GM12878 (cell line): ENCODE data around the gene INO80.

Source experiments
- ETV6 ChIP-seq, 2 experiments: fragments of 450-650 bp in 1 of 2; IDR thresholded peaks in 1 of 2; conservative IDR thresholded peaks in 1 of 2; 2 replicates each; pipeline ENCODE4 v1.6.1; 2014; ENCODE audit warnings: antibody characterized with exemption in 1 of 2, borderline replicate concordance in 1 of 2, low read depth in 1 of 2, mild to moderate bottlenecking in 1 of 2, moderate library complexity in 1 of 2
- EZH2 ChIP-seq: IDR thresholded peaks from 2 replicates; pipeline ENCODE4 v1.6.1; 2012; ENCODE audit warnings: low read depth, mild to moderate bottlenecking, control low read depth, inconsistent platforms, low read length, borderline replicate concordance; ENCODE audit not compliant: control insufficient read depth
- MTA3 ChIP-seq: IDR thresholded peaks from 2 replicates; pipeline ENCODE4 v1.6.1; 2012; ENCODE audit warnings: low read length, inconsistent platforms, borderline replicate concordance
- POLR2A ChIP-seq: IDR thresholded peaks from 2 replicates; pipeline ENCODE4 v1.6.1; 2011; ENCODE audit warnings: low read depth, mild to moderate bottlenecking, low read length
- POLR2AphosphoS5 ChIP-seq: IDR thresholded peaks from 2 replicates; pipeline ENCODE4 v1.6.1; 2011; ENCODE audit warnings: mild to moderate bottlenecking, low read length, inconsistent platforms
- STAT3 ChIP-seq: IDR thresholded peaks from 2 replicates; pipeline ENCODE4 v1.6.1; 2011; ENCODE audit warnings: low read depth, low read length, improper control_type of control experiment
- TF ChIP-seq, protein P1 (sequence below), 3 experiments: IDR thresholded peaks in 2 of 3; conservative IDR thresholded peaks in 1 of 3; 2 replicates each; pipeline ENCODE4 v1.5.1; 2011; ENCODE audit warnings: low read depth in 3 of 3, low read length in 3 of 3, mild to moderate bottlenecking in 3 of 3, control low read depth in 2 of 3, moderate library complexity in 2 of 3, inconsistent platforms in 1 of 3, mixed read lengths in 1 of 3; ENCODE audit not compliant: control insufficient read depth in 2 of 3, insufficient read depth in 1 of 3; ENCODE audit errors: extremely low read depth in 1 of 3
- TF ChIP-seq, protein P2 (sequence below): IDR thresholded peaks from 2 replicates; pipeline ENCODE4 v1.6.1; 2012; ENCODE audit warnings: low read depth, low read length, improper control_type of control experiment

DNA sequence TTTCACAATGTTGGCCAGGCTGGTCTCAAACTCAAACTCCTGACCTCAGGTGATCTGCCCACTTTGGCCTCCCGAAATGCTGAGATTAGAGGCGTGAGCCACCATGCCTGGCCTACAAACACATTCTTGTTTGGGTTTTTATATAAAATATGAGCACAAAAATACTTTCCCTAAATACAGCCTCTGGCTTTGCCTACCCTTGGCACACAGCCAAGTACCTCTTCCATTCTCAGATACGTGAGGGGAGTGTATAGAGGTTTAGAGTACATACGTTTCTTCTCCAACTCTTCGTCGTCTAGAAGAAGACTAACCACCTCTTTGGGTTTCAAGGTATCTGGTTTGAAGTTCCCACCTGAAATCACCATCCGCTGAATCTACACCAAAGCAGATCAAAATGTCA is 129.3 kb downstream of the INO80 start:
- TF ChIP-seq MTA3 (no peak), STAT3 (no peak), ETV6 (conservative IDR thresholded peaks at IDR 0.05 in 1 of 2, IDR thresholded peaks at IDR 0.05 in 1 of 2; ENCODE audit: borderline replicate concordance in 1 of 2, low read depth in 1 of 2) (no peak), EZH2 (no peak), POLR2A (no peak), POLR2AphosphoS5 (no peak)
- TF ChIP-seq, protein P1, sequence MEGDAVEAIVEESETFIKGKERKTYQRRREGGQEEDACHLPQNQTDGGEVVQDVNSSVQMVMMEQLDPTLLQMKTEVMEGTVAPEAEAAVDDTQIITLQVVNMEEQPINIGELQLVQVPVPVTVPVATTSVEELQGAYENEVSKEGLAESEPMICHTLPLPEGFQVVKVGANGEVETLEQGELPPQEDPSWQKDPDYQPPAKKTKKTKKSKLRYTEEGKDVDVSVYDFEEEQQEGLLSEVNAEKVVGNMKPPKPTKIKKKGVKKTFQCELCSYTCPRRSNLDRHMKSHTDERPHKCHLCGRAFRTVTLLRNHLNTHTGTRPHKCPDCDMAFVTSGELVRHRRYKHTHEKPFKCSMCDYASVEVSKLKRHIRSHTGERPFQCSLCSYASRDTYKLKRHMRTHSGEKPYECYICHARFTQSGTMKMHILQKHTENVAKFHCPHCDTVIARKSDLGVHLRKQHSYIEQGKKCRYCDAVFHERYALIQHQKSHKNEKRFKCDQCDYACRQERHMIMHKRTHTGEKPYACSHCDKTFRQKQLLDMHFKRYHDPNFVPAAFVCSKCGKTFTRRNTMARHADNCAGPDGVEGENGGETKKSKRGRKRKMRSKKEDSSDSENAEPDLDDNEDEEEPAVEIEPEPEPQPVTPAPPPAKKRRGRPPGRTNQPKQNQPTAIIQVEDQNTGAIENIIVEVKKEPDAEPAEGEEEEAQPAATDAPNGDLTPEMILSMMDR (IDR thresholded peaks at IDR 0.05 in 2 of 3, conservative IDR thresholded peaks at IDR 0.05 in 1 of 3; ENCODE audit: control insufficient read depth in 2 of 3, extremely low read depth in 1 of 3, insufficient read depth in 1 of 3, low read depth in 3 of 3, low read length in 3 of 3): no peak
- TF ChIP-seq, protein P2, sequence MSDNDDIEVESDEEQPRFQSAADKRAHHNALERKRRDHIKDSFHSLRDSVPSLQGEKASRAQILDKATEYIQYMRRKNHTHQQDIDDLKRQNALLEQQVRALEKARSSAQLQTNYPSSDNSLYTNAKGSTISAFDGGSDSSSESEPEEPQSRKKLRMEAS: no peak
